Measurements from ENCODE around the gene ARL16. TPM values are rescaled to one million over a fixed set of nuclear protein-coding genes. Genes with fewer than 3 reads are reported as not detected.

ARL16 gene
- total RNA-seq, 1 experiment from 2014 or later, result 47.5 TPM

GRCh38 chr17:81635431-81635830 lies 48.2 kb downstream of the ARL16 start (continued):
- TF ChIP-seq SRF (IDR thresholded peaks at IDR 0.05; ENCODE audit: low read depth), result no peak

DNA sequence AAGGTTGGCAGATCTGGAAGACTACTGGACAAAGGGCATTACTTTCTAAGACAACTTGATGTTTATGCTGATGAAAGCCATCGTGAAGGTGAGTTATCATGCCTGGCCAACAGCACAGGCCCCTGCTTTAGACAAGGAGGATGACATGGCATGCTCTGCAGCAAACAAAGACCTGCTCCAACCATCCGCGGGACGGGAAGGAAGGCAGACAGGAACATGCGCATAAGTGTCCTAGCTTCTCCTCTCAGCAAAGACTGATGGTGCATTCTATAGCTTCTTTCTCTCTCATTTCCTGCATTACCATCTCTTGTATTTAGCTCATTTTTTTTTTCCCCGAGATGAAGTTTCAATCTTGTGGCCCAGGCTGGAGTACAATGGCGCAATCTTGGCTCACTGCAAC lies 52.1 kb downstream of the ARL16 start:
- Histone ChIP-seq H3K9ac (ENCODE audit: low read length) (no peak overlapping the region), H3K4me3 (replicated peaks in 1 of 2; ENCODE audit: low read depth in 1 of 2, low read length in 2 of 2) (no peak overlapping the region), H3K9me3 (ENCODE audit: control insufficient read depth in 1 of 2, insufficient read depth in 1 of 2, low read depth in 1 of 2, low read length in 2 of 2) (no peaks in the 10 kb centered on the region), H3K36me3 (ENCODE audit: control insufficient read depth in 1 of 2, insufficient read depth in 2 of 2, low read length in 2 of 2) (peaks cover 26 to 38% of the 10 kb centered on the region in 2 experiments; a peak in 3 of 4 replicates), H2AFZ (ENCODE audit: low read depth, low read length, poor library complexity, severe bottlenecking) (no peak overlapping the region), H3K79me2 (ENCODE audit: insufficient read depth, low read length) (peaks cover 98% of the 10 kb centered on the region), H3K27ac (ENCODE audit: low read depth, low read length) (no peak overlapping the region), H4K20me1 (ENCODE audit: insufficient read depth) (peaks cover 13% of the 10 kb centered on the region; the same call in 1 of the 2 replicates), H3K27me3 (ENCODE audit: insufficient read depth, low read length) (no peaks in the 10 kb centered on the region), H3K9me2 (ENCODE audit: insufficient read depth) (no peaks in the 10 kb centered on the region), H3K4me1 (ENCODE audit: control insufficient read depth in 1 of 2, insufficient read depth in 2 of 2, low read length in 2 of 2) (peaks cover 12 to 17% of the 10 kb centered on the region in 2 experiments), H3K4me2 (ENCODE audit: low read length) (no peak overlapping the region)
- CTCF ChIA-PET, result interaction anchor here (0.7 kb wide), 1 partner anchor 37 kb away, joined by 3 read pairs; no protein-coding TSS in a partner anchor
- ATAC-seq, result no peak
- RAD21 ChIA-PET (ENCODE audit: low non-redundant PET in 1 of 2, low total read pairs in 2 of 2, uncharacterized antibody in 2 of 2, unreplicated experiment in 2 of 2), result no interaction called here
- POLR2A ChIA-PET, result interaction anchor here (0.8 kb wide), 1 partner anchor 79 kb away, joined by 3 read pairs; the partner anchor contains the start of gene FAAP100
- DNase-seq (ENCODE audit: low read depth, low spot score), result no peak
- BruUV-seq (replicated peaks), result no TSS peak
- intact Hi-C loops (cut with micrococcal nuclease), result no loop called here
- no peak for TF ChIP-seq CBX3 (IDR thresholded peaks at IDR 0.05; ENCODE audit: low read depth)
- TF ChIP-seq FOSL1 (IDR thresholded peaks at IDR 0.05; ENCODE audit: low read depth), result no peak
- TF ChIP-seq CTCF (IDR thresholded peaks at IDR 0.05 in 2 of 3, conservative IDR thresholded peaks at IDR 0.05 in 1 of 3; ENCODE audit: borderline replicate concordance in 1 of 3, insufficient read depth in 1 of 3, low read depth in 2 of 3, low read length in 2 of 3), result no peak
- TF ChIP-seq, protein P1, sequence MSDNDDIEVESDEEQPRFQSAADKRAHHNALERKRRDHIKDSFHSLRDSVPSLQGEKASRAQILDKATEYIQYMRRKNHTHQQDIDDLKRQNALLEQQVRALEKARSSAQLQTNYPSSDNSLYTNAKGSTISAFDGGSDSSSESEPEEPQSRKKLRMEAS (IDR thresholded peaks at IDR 0.05), result no peak
- no peak for TF ChIP-seq EZH2phosphoT487 (IDR thresholded peaks at IDR 0.05; ENCODE audit: borderline replicate concordance)
- TF ChIP-seq RAD21 (IDR thresholded peaks at IDR 0.05; ENCODE audit: low read depth), result no peak
- no peak for TF ChIP-seq SP1 (IDR thresholded peaks at IDR 0.05; ENCODE audit: low read depth)
- TF ChIP-seq ATF3 (IDR thresholded peaks at IDR 0.05), result no peak
- TF ChIP-seq, protein P2, sequence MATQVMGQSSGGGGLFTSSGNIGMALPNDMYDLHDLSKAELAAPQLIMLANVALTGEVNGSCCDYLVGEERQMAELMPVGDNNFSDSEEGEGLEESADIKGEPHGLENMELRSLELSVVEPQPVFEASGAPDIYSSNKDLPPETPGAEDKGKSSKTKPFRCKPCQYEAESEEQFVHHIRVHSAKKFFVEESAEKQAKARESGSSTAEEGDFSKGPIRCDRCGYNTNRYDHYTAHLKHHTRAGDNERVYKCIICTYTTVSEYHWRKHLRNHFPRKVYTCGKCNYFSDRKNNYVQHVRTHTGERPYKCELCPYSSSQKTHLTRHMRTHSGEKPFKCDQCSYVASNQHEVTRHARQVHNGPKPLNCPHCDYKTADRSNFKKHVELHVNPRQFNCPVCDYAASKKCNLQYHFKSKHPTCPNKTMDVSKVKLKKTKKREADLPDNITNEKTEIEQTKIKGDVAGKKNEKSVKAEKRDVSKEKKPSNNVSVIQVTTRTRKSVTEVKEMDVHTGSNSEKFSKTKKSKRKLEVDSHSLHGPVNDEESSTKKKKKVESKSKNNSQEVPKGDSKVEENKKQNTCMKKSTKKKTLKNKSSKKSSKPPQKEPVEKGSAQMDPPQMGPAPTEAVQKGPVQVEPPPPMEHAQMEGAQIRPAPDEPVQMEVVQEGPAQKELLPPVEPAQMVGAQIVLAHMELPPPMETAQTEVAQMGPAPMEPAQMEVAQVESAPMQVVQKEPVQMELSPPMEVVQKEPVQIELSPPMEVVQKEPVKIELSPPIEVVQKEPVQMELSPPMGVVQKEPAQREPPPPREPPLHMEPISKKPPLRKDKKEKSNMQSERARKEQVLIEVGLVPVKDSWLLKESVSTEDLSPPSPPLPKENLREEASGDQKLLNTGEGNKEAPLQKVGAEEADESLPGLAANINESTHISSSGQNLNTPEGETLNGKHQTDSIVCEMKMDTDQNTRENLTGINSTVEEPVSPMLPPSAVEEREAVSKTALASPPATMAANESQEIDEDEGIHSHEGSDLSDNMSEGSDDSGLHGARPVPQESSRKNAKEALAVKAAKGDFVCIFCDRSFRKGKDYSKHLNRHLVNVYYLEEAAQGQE (IDR thresholded peaks at IDR 0.05; ENCODE audit: low read depth), result no peak

Small RNA genes within 50 kb of the gene (microRNA-seq; reads per million reads assigned to microRNA genes)
- 1.6 reads per million for gene MIR6786 (ENCODE audit: borderline number of aligned reads)

Other genes starting within 250 kb of the ARL16 start
- 6,223 TPM for gene ACTG1, start 171.0 kb downstream of the ARL16 start, total RNA-seq (2021; ENCODE audit: unreplicated experiment)
- 10.1 TPM for gene FSCN2, start 155.4 kb downstream of the ARL16 start, total RNA-seq (2021; ENCODE audit: unreplicated experiment)
- gene FAAP100, start 131.4 kb downstream of the ARL16 start, total RNA-seq (2021; ENCODE audit: unreplicated experiment), result 53.4 TPM
- gene NPLOC4, start 46.7 kb downstream of the ARL16 start, total RNA-seq (2021; ENCODE audit: unreplicated experiment), result 137 TPM
- 2.3 TPM for gene TSPAN10, start 46.6 kb downstream of the ARL16 start, total RNA-seq (2021; ENCODE audit: unreplicated experiment)
- gene PDE6G, start 27.3 kb downstream of the ARL16 start, total RNA-seq (2021; ENCODE audit: unreplicated experiment), result not detected
- gene OXLD1, start 17.2 kb downstream of the ARL16 start, total RNA-seq (2021; ENCODE audit: unreplicated experiment), result 75.9 TPM
- gene CCDC137, start 17.1 kb downstream of the ARL16 start, total RNA-seq (2021; ENCODE audit: unreplicated experiment), result 77.5 TPM
- 231 TPM for gene HGS, start 214 bp upstream of the ARL16 start, total RNA-seq (2021; ENCODE audit: unreplicated experiment)
- gene MRPL12, start 19.6 kb upstream of the ARL16 start, total RNA-seq (2021; ENCODE audit: unreplicated experiment), result 260 TPM
- gene SLC25A10, start 28.5 kb upstream of the ARL16 start, total RNA-seq (2021; ENCODE audit: unreplicated experiment), result 70.8 TPM
- not detected for gene GCGR, start 120.4 kb upstream of the ARL16 start, total RNA-seq (2021; ENCODE audit: unreplicated experiment)
- 59.2 TPM for gene MCRIP1, start 149.5 kb upstream of the ARL16 start, total RNA-seq (2021; ENCODE audit: unreplicated experiment)
- not detected for gene PPP1R27, start 151.3 kb upstream of the ARL16 start, total RNA-seq (2021; ENCODE audit: unreplicated experiment)
- 1,043 TPM for gene P4HB, start 176.7 kb upstream of the ARL16 start, total RNA-seq (2021; ENCODE audit: unreplicated experiment)
- 554 TPM for gene ARHGDIA, start 187.5 kb upstream of the ARL16 start, total RNA-seq (2021; ENCODE audit: unreplicated experiment)
- gene ALYREF, start 207.8 kb upstream of the ARL16 start, total RNA-seq (2021; ENCODE audit: unreplicated experiment), result 280 TPM
- gene ANAPC11, start 207.9 kb upstream of the ARL16 start, total RNA-seq (2021; ENCODE audit: unreplicated experiment), result 208 TPM
- 1.2 TPM for gene NPB, start 218.4 kb upstream of the ARL16 start, total RNA-seq (2021; ENCODE audit: unreplicated experiment)
- gene PCYT2, start 227.6 kb upstream of the ARL16 start, total RNA-seq (2021; ENCODE audit: unreplicated experiment), result 51.5 TPM
- 62.6 TPM for gene SIRT7, start 234.4 kb upstream of the ARL16 start, total RNA-seq (2021; ENCODE audit: unreplicated experiment)
- gene MAFG, start 243.9 kb upstream of the ARL16 start, total RNA-seq (2021; ENCODE audit: unreplicated experiment), result 46.8 TPM